MM.1S (cell line): ENCODE data around the gene ASCC3.

Source experiments
- CTCF ChIP-seq: fragments of 300-600 bp; sonication (generic); IDR thresholded peaks from 2 replicates; pipeline ENCODE4 v1.5.1; 2016; ENCODE audit warnings: antibody characterized with exemption, low read length, mixed read lengths
- EZH2 ChIP-seq: fragments of 300-600 bp; sonication (generic); optimal IDR thresholded peaks from 2 replicates; pipeline ENCODE3; 2017; ENCODE audit warnings: low read depth, mild to moderate bottlenecking, antibody characterized with exemption, low read length, mixed read lengths

- TF ChIP-seq CTCF (no peak), EZH2 (no peak)
Measured at GRCh38 chr6:100918152-100918551, 37.0 kb upstream of the ASCC3 start.
